ENCODE results near the gene GALNT14.

Gene GALNT14

DNA sequence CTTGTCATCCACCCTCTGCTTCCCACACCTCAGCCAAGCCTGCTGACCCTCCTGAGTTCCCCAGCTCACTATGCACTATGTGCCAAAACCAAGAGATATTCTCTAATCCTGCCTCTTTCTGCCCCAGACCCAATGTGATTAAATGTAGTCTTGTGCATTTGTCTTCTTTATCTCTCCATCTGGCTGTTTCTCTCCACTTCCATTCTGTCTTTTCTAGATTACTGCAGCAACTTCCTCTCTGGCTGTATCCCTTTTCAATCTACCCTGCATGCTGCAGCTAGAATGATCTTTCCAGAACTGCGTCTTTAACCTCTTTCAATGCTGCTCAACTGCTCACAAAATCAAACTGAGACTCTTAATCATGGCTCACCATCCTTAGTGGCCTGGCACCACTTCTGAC lies 164.1 kb downstream of the GALNT14 start:
- H3K27ac ChIP-seq (ENCODE audit: low read depth, low read length) = no peak overlapping the region
- H3K9ac ChIP-seq (ENCODE audit: low read length in 5 of 5) = no peak overlapping the region
- H3K36me3 ChIP-seq (ENCODE audit: control insufficient read depth in 5 of 5, insufficient read depth in 5 of 5, low read length in 5 of 5) = no peaks in the 10 kb centered on the region
- H3K27me3 ChIP-seq (ENCODE audit: control insufficient read depth in 5 of 5, insufficient read depth in 4 of 5, low read length in 5 of 5) = peaks cover 3 to 13% (median 10%) of the 10 kb centered on the region in 5 donors
- H3K4me3 ChIP-seq (ENCODE audit: low read depth in 1 of 5, low read length in 5 of 5) = no peak overlapping the region
- H3K9me3 ChIP-seq (ENCODE audit: control insufficient read depth in 5 of 5, low read length in 5 of 5) = no peaks in the 10 kb centered on the region
- no peaks in the 10 kb centered on the region for H3K4me1 ChIP-seq (ENCODE audit: control insufficient read depth in 5 of 5, insufficient read depth in 5 of 5, low read length in 5 of 5)

DNA sequence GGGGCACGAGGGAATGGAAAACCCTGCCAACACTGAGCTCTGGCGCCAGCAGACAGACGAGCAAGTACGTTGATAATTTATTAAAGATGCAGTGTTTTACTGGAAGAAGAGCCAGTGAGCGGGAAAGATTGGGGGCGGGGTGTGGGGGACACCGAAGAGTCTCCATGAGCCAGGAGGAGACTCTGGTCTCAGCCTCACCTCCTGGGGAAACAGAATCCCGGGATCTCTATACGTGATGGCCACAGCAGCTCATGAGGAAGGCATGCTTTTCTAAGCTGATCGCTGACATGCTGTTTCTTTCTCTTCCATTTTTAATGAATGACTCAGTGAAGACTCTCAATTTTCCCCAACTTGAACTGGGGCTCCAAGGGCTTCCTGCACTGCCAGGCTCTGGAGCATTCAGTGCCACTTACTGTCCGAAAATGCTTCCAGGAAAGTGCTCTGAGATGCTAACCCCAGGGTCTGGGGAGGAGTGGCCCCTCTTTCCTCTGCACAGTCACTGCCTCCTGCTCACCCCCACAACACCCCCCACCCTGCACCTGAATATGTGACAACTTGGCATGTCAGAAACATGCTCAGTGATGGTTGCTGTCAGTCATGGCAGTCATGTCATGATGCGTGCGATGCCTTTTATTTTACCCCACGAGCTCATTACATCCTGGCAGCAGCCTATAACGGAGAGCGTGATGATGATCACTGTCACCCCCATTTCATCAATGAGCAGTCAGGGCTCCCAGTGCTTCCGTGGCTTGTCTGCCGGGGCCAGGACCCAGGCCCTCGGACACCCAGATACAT lies 166.8 kb downstream of the GALNT14 start:
- Histone ChIP-seq H3K27me3 (ENCODE audit: control insufficient read depth in 5 of 5, insufficient read depth in 4 of 5, low read length in 5 of 5) (peaks cover 3 to 17% (median 11%) of the 10 kb centered on the region in 5 donors), H3K4me1 (ENCODE audit: control insufficient read depth in 5 of 5, insufficient read depth in 5 of 5, low read length in 5 of 5) (no peaks in the 10 kb centered on the region)

DNA sequence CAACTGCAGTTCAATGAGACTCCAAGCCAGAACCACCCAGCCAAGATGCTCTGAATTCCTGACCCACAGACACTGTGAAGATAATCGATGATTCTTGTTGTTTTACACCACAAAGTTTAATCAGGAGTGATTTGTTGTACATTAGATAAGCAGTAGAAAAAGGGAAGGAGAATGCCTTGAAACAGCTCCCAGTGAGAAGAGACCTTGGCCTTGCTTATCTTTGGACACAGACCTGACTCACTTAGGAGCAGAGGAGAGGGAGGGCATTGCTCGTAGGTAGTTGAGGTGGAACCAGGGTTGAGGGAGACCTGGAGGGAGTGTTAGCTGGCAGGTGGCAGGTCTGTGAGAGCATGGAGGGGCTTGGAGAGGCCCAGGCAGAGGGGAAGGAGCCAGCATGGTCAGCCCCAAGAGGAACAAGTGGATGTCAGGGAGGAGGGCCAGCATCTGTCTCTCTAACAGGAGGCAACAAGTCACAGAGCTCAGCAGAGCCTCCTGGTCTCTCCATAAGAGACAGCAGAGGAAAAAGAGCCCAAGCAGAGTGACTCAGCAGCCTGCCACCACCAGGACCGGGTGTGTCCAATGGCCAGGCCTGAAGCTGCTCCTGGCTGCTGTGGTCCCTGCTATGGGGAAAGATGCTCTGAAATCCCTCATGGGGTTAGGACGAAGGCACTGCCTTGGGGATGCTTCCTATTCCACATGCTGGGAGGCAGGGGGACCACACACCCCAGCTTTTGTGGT lies 169.4 kb downstream of the GALNT14 start:
- Histone ChIP-seq H3K27me3 (ENCODE audit: control insufficient read depth in 5 of 5, insufficient read depth in 4 of 5, low read length in 5 of 5) (peaks cover 3 to 24% (median 14%) of the 10 kb centered on the region in 5 donors), H3K4me3 (ENCODE audit: low read depth in 1 of 5, low read length in 5 of 5) (no peak overlapping the region), H3K4me1 (ENCODE audit: control insufficient read depth in 5 of 5, insufficient read depth in 5 of 5, low read length in 5 of 5) (no peaks in the 10 kb centered on the region), H3K9me3 (ENCODE audit: control insufficient read depth in 5 of 5, low read length in 5 of 5) (no peaks in the 10 kb centered on the region), H3K27ac (ENCODE audit: low read depth, low read length) (no peak overlapping the region), H3K36me3 (ENCODE audit: control insufficient read depth in 5 of 5, insufficient read depth in 5 of 5, low read length in 5 of 5) (no peaks in the 10 kb centered on the region), H3K9ac (ENCODE audit: low read length in 5 of 5) (no peak overlapping the region)

More for the DNA sequence above, 166.8 kb downstream of the GALNT14 start:
- H3K9ac ChIP-seq (ENCODE audit: low read length in 5 of 5) = no peak overlapping the region
- no peaks in the 10 kb centered on the region for H3K9me3 ChIP-seq (ENCODE audit: control insufficient read depth in 5 of 5, low read length in 5 of 5)
- no peak overlapping the region for H3K4me3 ChIP-seq (ENCODE audit: low read depth in 1 of 5, low read length in 5 of 5)
- no peaks in the 10 kb centered on the region for H3K36me3 ChIP-seq (ENCODE audit: control insufficient read depth in 5 of 5, insufficient read depth in 5 of 5, low read length in 5 of 5)
- H3K27ac ChIP-seq (ENCODE audit: low read depth, low read length) = no peak overlapping the region

DNA sequence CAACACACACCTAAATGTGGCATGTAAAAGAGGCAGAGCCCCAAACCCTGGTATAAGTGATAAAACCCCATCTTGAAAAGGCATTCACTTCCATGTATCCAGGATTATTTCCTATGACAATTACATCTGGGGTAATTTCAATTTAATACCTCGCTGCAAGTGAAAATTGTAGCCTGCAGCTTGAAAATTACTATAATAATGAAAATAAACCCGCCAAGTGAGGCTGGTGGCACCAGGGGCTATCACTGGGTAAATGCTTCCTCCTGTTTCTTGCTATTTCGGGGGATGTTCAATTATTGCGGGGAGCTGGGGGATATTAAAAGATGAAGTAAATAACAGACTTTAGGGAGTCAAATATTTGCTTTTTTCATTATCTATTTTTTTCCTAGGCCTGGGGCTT lies 171.5 kb downstream of the GALNT14 start:
- H3K4me1 ChIP-seq (ENCODE audit: control insufficient read depth in 5 of 5, insufficient read depth in 5 of 5, low read length in 5 of 5) = no peaks in the 10 kb centered on the region
- H3K9me3 ChIP-seq (ENCODE audit: control insufficient read depth in 5 of 5, low read length in 5 of 5) = no peaks in the 10 kb centered on the region
- H3K27ac ChIP-seq (ENCODE audit: low read depth, low read length) = no peak overlapping the region
- H3K4me3 ChIP-seq (ENCODE audit: low read depth in 1 of 5, low read length in 5 of 5) = no peak overlapping the region
- no peaks in the 10 kb centered on the region for H3K36me3 ChIP-seq (ENCODE audit: control insufficient read depth in 5 of 5, insufficient read depth in 5 of 5, low read length in 5 of 5)
- peaks cover 8 to 27% (median 14%) of the 10 kb centered on the region in 5 donors for H3K27me3 ChIP-seq (ENCODE audit: control insufficient read depth in 5 of 5, insufficient read depth in 4 of 5, low read length in 5 of 5)
- H3K9ac ChIP-seq (ENCODE audit: low read length in 5 of 5) = no peak overlapping the region

DNA sequence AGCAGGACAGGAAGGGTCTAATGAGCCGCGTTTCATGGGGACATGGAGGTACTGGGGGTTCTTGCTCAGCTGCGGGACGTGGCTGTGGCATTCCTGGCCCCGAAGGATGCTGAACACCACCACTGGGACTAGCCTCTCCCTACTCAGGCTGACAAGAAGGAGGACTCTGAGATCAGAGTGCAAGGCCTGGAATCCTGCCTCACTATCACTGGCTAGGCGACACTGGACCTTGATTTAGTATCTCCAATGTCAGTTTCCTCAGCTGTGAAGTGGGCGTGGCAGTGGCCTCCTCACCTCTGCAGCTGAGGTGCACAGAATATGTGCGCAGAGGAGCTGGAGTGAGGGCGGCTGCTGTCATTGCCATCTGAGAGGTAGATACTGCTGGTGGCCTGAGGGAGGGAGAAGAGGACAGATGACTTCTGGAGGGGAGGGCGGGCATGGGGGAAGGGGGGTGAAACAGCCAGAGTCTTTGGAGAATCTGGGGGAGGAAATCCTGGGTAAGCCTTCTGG lies 173.2 kb downstream of the GALNT14 start:
- H3K9ac ChIP-seq (ENCODE audit: low read length in 5 of 5) = no peak overlapping the region
- no peaks in the 10 kb centered on the region for H3K36me3 ChIP-seq (ENCODE audit: control insufficient read depth in 5 of 5, insufficient read depth in 5 of 5, low read length in 5 of 5)
- H3K9me3 ChIP-seq (ENCODE audit: control insufficient read depth in 5 of 5, low read length in 5 of 5) = no peaks in the 10 kb centered on the region
- no peak overlapping the region for H3K27ac ChIP-seq (ENCODE audit: low read depth, low read length)
- H3K4me1 ChIP-seq (ENCODE audit: control insufficient read depth in 5 of 5, insufficient read depth in 5 of 5, low read length in 5 of 5) = no peaks in the 10 kb centered on the region
- H3K4me3 ChIP-seq (ENCODE audit: low read depth in 1 of 5, low read length in 5 of 5) = no peak overlapping the region
- H3K27me3 ChIP-seq (ENCODE audit: control insufficient read depth in 5 of 5, insufficient read depth in 4 of 5, low read length in 5 of 5) = peaks cover 10 to 20% (median 12%) of the 10 kb centered on the region in 5 donors

DNA sequence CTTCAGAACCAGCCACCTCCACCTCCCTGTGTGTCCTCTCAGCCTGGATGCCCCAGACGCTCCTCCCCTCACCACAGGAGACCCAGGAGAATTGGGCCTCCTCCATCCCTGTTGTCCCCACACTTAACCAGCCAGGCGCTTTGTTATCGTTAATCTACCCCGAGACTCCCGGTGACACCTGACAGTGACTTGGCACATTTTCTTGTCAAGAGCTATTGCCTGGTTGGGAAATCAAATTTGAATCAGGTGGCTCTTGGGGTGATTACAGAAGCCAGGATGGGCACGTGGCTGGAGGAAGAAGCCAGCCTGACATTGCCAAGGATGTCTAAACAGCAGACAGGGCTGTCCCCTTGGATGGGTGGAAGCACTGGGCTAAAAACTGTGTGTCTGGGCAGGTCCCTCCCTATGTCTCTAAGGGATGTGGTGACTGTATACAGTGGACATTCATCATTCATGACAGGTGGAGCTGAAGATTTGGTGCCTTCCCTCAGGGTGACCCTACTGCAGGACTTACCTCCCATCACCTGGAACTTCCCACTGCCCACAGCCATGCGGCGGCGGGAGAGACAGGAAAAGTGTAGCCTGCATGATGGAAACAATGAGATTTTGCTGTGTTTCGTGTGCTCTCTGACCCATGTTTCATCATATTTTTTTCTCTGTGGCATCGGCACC lies 173.8 kb downstream of the GALNT14 start:
- H3K27ac ChIP-seq (ENCODE audit: low read depth, low read length) = no peak overlapping the region
- H3K27me3 ChIP-seq (ENCODE audit: control insufficient read depth in 5 of 5, insufficient read depth in 4 of 5, low read length in 5 of 5) = peaks cover 8 to 18% (median 11%) of the 10 kb centered on the region in 5 donors
- no peak overlapping the region for H3K4me3 ChIP-seq (ENCODE audit: low read depth in 1 of 5, low read length in 5 of 5)
- H3K36me3 ChIP-seq (ENCODE audit: control insufficient read depth in 5 of 5, insufficient read depth in 5 of 5, low read length in 5 of 5) = no peaks in the 10 kb centered on the region
- no peak overlapping the region for H3K9ac ChIP-seq (ENCODE audit: low read length in 5 of 5)
- H3K4me1 ChIP-seq (ENCODE audit: control insufficient read depth in 5 of 5, insufficient read depth in 5 of 5, low read length in 5 of 5) = no peaks in the 10 kb centered on the region
- H3K9me3 ChIP-seq (ENCODE audit: control insufficient read depth in 5 of 5, low read length in 5 of 5) = no peaks in the 10 kb centered on the region

DNA sequence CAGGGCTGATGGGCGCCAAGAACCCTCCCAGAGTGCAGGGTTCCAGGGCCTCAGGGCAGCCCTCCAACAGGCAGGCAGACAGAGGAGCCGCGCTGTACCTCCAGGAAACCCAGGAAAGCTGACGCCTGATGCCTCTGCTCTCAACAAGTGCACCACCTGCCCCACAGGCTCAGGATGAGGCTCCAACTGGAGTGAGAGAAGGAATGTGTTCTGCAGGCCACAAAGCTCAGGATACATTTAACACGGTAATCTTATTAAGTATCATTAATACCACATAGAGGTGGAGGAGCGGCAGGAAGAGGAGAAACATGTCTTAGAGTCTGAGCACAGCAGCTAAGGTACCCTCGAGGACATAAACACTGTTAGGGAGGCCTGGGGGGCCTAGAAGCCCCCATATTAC lies 175.1 kb downstream of the GALNT14 start:
- Histone ChIP-seq H3K9ac (ENCODE audit: low read length in 5 of 5) (no peak overlapping the region), H3K27ac (ENCODE audit: low read depth, low read length) (no peak overlapping the region), H3K27me3 (ENCODE audit: control insufficient read depth in 5 of 5, insufficient read depth in 4 of 5, low read length in 5 of 5) (peaks cover 6 to 10% (median 8%) of the 10 kb centered on the region in 5 donors), H3K4me3 (ENCODE audit: low read depth in 1 of 5, low read length in 5 of 5) (no peak overlapping the region), H3K4me1 (ENCODE audit: control insufficient read depth in 5 of 5, insufficient read depth in 5 of 5, low read length in 5 of 5) (no peaks in the 10 kb centered on the region), H3K9me3 (ENCODE audit: control insufficient read depth in 5 of 5, low read length in 5 of 5) (no peaks in the 10 kb centered on the region), H3K36me3 (ENCODE audit: control insufficient read depth in 5 of 5, insufficient read depth in 5 of 5, low read length in 5 of 5) (no peaks in the 10 kb centered on the region)

DNA sequence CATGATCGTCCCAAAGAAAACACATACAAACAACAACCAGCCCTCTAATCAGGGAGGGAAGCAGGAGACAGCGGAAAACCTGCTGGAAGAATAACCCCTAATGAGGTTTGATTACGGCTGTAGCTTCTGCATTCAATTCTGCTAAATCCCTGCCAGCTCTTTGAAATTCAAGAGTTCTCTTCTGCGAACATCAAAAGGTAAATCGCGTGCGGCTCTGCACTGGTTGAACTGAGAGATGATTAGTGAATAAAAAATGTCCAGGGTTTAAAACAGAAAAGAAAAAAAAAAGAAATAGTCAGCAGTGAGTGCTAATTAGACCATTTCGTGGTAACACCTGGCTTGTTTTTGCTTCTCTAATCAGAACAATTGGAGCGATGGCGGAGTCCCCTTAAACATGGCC lies 178.0 kb downstream of the GALNT14 start:
- Histone ChIP-seq H3K9ac (ENCODE audit: low read length in 5 of 5) (no peak overlapping the region), H3K4me3 (ENCODE audit: low read depth in 1 of 5, low read length in 5 of 5) (no peak overlapping the region), H3K27me3 (ENCODE audit: control insufficient read depth in 5 of 5, insufficient read depth in 4 of 5, low read length in 5 of 5) (peaks cover 3 to 8% (median 5%) of the 10 kb centered on the region in 5 donors), H3K4me1 (ENCODE audit: control insufficient read depth in 5 of 5, insufficient read depth in 5 of 5, low read length in 5 of 5) (no peaks in the 10 kb centered on the region), H3K36me3 (ENCODE audit: control insufficient read depth in 5 of 5, insufficient read depth in 5 of 5, low read length in 5 of 5) (no peaks in the 10 kb centered on the region), H3K27ac (ENCODE audit: low read depth, low read length) (no peak overlapping the region), H3K9me3 (ENCODE audit: control insufficient read depth in 5 of 5, low read length in 5 of 5) (no peaks in the 10 kb centered on the region)

DNA sequence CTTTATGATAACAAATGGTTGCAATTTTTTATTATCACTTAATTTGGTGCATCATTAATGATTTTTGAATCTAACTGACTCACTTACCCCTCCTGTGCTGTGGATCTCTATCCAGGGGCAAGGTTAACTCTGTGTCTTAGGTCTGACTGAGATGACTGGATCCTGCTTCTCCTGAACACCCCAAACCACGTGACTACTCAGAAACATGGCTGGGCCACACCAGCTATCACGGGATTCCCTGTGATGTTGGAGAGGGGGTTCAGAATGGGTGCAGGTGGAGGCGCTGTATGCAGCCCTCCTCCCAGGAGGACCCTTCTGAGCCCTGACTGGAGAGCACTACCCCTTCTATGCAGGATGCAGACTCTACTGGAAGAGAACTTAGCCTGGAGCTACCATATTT lies 178.6 kb downstream of the GALNT14 start:
- H3K36me3 ChIP-seq (ENCODE audit: control insufficient read depth in 5 of 5, insufficient read depth in 5 of 5, low read length in 5 of 5) = no peaks in the 10 kb centered on the region
- peaks cover 1 to 8% (median 5%) of the 10 kb centered on the region in 5 donors for H3K27me3 ChIP-seq (ENCODE audit: control insufficient read depth in 5 of 5, insufficient read depth in 4 of 5, low read length in 5 of 5)
- no peak overlapping the region for H3K27ac ChIP-seq (ENCODE audit: low read depth, low read length)
- H3K9me3 ChIP-seq (ENCODE audit: control insufficient read depth in 5 of 5, low read length in 5 of 5) = no peaks in the 10 kb centered on the region
- H3K9ac ChIP-seq (ENCODE audit: low read length in 5 of 5) = no peak overlapping the region
- H3K4me1 ChIP-seq (ENCODE audit: control insufficient read depth in 5 of 5, insufficient read depth in 5 of 5, low read length in 5 of 5) = no peaks in the 10 kb centered on the region
- H3K4me3 ChIP-seq (ENCODE audit: low read depth in 1 of 5, low read length in 5 of 5) = no peak overlapping the region

DNA sequence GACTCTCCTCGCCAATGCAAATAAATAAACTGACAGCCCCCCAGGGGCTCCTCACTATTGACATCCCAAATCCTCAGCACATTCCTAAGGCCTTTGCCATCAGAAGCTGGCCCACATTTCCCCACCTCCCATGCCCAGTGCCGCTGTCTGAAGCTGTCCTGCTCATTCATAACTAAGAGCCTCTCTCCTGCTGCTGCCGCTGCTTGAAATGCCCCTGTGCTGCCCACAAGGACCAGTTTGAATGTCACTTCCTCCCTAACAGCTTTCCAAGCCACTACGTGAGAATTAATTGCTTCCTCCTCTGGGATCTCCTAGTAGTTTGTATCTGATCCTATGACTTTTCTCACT lies 179.3 kb downstream of the GALNT14 start:
- H3K27ac ChIP-seq (ENCODE audit: low read depth, low read length) = no peak overlapping the region
- H3K4me1 ChIP-seq (ENCODE audit: control insufficient read depth in 5 of 5, insufficient read depth in 5 of 5, low read length in 5 of 5) = no peaks in the 10 kb centered on the region
- no peaks in the 10 kb centered on the region for H3K36me3 ChIP-seq (ENCODE audit: control insufficient read depth in 5 of 5, insufficient read depth in 5 of 5, low read length in 5 of 5)
- H3K9me3 ChIP-seq (ENCODE audit: control insufficient read depth in 5 of 5, low read length in 5 of 5) = no peaks in the 10 kb centered on the region
- H3K27me3 ChIP-seq (ENCODE audit: control insufficient read depth in 5 of 5, insufficient read depth in 4 of 5, low read length in 5 of 5) = peaks cover 0 to 8% (median 3%) of the 10 kb centered on the region in 5 donors
- H3K9ac ChIP-seq (ENCODE audit: low read length in 5 of 5) = no peak overlapping the region
- no peak overlapping the region for H3K4me3 ChIP-seq (ENCODE audit: low read depth in 1 of 5, low read length in 5 of 5)

All from subcutaneous abdominal adipose tissue (tissue), 5 donors.